Mesendoderm (in vitro differentiated cells): ENCODE measurements around the gene RBM19.
"Not testable (repeated sequence)": the region's sequence is repeated elsewhere in the genome, so short reads cannot be mapped to it uniquely, and the experiment has no call there.

ENCODE experiments used
- DNase-seq: peaks from one replicate; pipeline ENCODE4 v3.0.0; 2013
- H2AK5ac ChIP-seq: 2 replicates; pipeline ENCODE4 v1.6.1; 2013; ENCODE audit warnings: low read length, inconsistent platforms
- H2BK120ac ChIP-seq: 2 replicates; pipeline ENCODE4 v1.6.1; 2013; ENCODE audit warnings: low read depth, mild to moderate bottlenecking, low read length, moderate library complexity, mixed read lengths
- H2BK15ac ChIP-seq: replicated peaks from 2 replicates; pipeline ENCODE4 v1.6.1; 2013; ENCODE audit warnings: low read depth, mild to moderate bottlenecking, moderate library complexity
- H2BK5ac ChIP-seq: 2 replicates; pipeline ENCODE4 v1.6.1; 2013; ENCODE audit warnings: low read length, inconsistent platforms
- H3K18ac ChIP-seq: 2 replicates; pipeline ENCODE4 v1.6.1; 2013; ENCODE audit warnings: mild to moderate bottlenecking, low read length, mixed read lengths
- H3K23ac ChIP-seq: one replicate; pipeline ENCODE4 v1.6.1; 2013; ENCODE audit warnings: low read length
- H3K27ac ChIP-seq: 2 replicates; pipeline ENCODE4 v1.5.1; 2013; ENCODE audit warnings: low read depth, mild to moderate bottlenecking, inconsistent platforms, low read length, moderate library complexity
- H3K27me3 ChIP-seq: 2 replicates; pipeline ENCODE4 v1.6.1; 2013; ENCODE audit warnings: low read length, control low read depth, mild to moderate bottlenecking, inconsistent platforms; ENCODE audit not compliant: insufficient read depth, poor library complexity
- H3K36me3 ChIP-seq: 2 replicates; pipeline ENCODE4 v1.6.1; 2013; ENCODE audit warnings: low read length, inconsistent platforms; ENCODE audit not compliant: control insufficient read depth, insufficient read depth
- H3K4ac ChIP-seq: one replicate; pipeline ENCODE4 v1.6.1; 2013; ENCODE audit warnings: low read depth, mild to moderate bottlenecking, low read length, moderate library complexity
- H3K4me1 ChIP-seq: 2 replicates; pipeline ENCODE4 v1.6.1; 2013; ENCODE audit warnings: low read depth, low read length, inconsistent platforms; ENCODE audit not compliant: control insufficient read depth
- H3K4me2 ChIP-seq: 2 replicates; pipeline ENCODE4 v1.6.1; 2013; ENCODE audit warnings: low read length
- H3K4me3 ChIP-seq: 2 replicates; pipeline ENCODE4 v1.5.1; 2013; ENCODE audit warnings: mild to moderate bottlenecking, low read length
- H3K56ac ChIP-seq: one replicate; pipeline ENCODE4 v1.6.1; 2013; ENCODE audit warnings: low read length
- H3K79me1 ChIP-seq: 2 replicates; pipeline ENCODE4 v1.6.1; 2013; ENCODE audit warnings: low read length, inconsistent platforms
- H3K79me2 ChIP-seq: 2 replicates; pipeline ENCODE4 v1.6.1; 2013; ENCODE audit warnings: mild to moderate bottlenecking, low read length; ENCODE audit not compliant: control insufficient read depth, insufficient read depth
- H3K9ac ChIP-seq: 2 replicates; pipeline ENCODE4 v1.6.1; 2013; ENCODE audit warnings: low read length, inconsistent platforms
- H4K5ac ChIP-seq: one replicate; pipeline ENCODE4 v1.6.1; 2013; ENCODE audit warnings: low read length
- H4K8ac ChIP-seq: one replicate; pipeline ENCODE4 v1.6.1; 2013; ENCODE audit warnings: low read depth, mild to moderate bottlenecking, control low read depth, low read length, moderate library complexity
- whole genome bisulfite sequencing: extraction: QIAGEN DNeasy Blood & Tissue Kit; methylation state at CpG from one replicate; pipeline ENCODE4 v1.1.7; 2013; ENCODE audit warnings: low lambda C conversion rate, missing lambda C conversion rate; ENCODE audit not compliant: insufficient coverage; ENCODE audit errors: extremely low coverage; 5-methylcytosine and 5-hydroxymethylcytosine counted together

Gene RBM19

DNA sequence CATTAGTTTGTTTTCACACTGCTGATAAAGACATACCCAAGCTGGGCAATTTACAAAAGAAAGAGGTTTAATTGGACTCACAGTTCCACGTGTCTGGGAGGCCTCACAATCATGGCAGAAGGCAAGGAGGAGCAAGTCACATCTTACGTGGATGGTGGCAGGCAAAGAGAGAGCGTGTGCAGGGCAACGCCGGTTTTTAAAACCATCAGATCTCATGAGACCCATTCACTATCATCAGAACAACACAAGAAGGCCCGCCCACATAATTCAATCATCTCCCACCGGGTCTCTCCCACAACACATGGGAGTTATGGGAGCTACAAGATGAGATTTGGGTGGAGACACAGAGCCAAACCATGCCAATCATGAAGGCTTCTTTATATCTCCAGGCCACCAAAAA is 34.1 kb upstream of the RBM19 start:
- H3K36me3 ChIP-seq, H3K79me1 ChIP-seq, H2BK5ac ChIP-seq, H3K9ac ChIP-seq, DNase-seq, H3K4me3 ChIP-seq, H4K8ac ChIP-seq, H3K4me2 ChIP-seq, H2BK120ac ChIP-seq, H2BK15ac ChIP-seq, H3K79me2 ChIP-seq, H3K27ac ChIP-seq, H4K5ac ChIP-seq, H2AK5ac ChIP-seq, H3K56ac ChIP-seq, H3K4me1 ChIP-seq, H3K23ac ChIP-seq, H3K4ac ChIP-seq, H3K18ac ChIP-seq, H3K27me3 ChIP-seq: not testable (repeated sequence)
- no CpG with 5 or more reads among the region's 7 CpGs for WGBS

GRCh38 chr12:113997365-113997764 is 31.2 kb upstream of the RBM19 start:
- no peak overlapping the region for H2BK5ac ChIP-seq
- H3K27me3 ChIP-seq, result no peaks in the 10 kb centered on the region
- H3K79me1 ChIP-seq, result no peaks in the 10 kb centered on the region
- WGBS, result no CpG with 5 or more reads among the region's 3 CpGs
- H3K23ac ChIP-seq, result no peak overlapping the region
- no peak overlapping the region for H3K56ac ChIP-seq
- H3K4me2 ChIP-seq, result no peak overlapping the region
- no peak overlapping the region for H2AK5ac ChIP-seq
- no peaks in the 10 kb centered on the region for H3K4me1 ChIP-seq
- H3K4me3 ChIP-seq, result no peak overlapping the region
- H2BK120ac ChIP-seq, result no peak overlapping the region
- H3K4ac ChIP-seq, result no peak overlapping the region
- no peak overlapping the region for H4K8ac ChIP-seq
- H3K9ac ChIP-seq, result no peak overlapping the region
- no peak overlapping the region for H3K27ac ChIP-seq
- DNase-seq, result no peak
- H3K79me2 ChIP-seq, result no peaks in the 10 kb centered on the region
- H3K18ac ChIP-seq, result no peak overlapping the region
- no peak overlapping the region for H4K5ac ChIP-seq
- no peaks in the 10 kb centered on the region for H3K36me3 ChIP-seq
- no peak overlapping the region for H2BK15ac ChIP-seq

- Histone ChIP-seq H3K4ac (no peak overlapping the region), H2BK15ac (no peak overlapping the region)
Observed at GRCh38 chr12:113996026-113996425, 29.9 kb upstream of the RBM19 start.

GRCh38 chr12:113994051-113994450 is 27.9 kb upstream of the RBM19 start:
- Histone ChIP-seq H3K9ac (no peak overlapping the region), H2BK15ac (no peak overlapping the region), H3K4me2 (no peak overlapping the region), H3K18ac (no peak overlapping the region), H2BK5ac (no peak overlapping the region), H4K5ac (no peak overlapping the region), H3K27me3 (no peaks in the 10 kb centered on the region), H3K4ac (no peak overlapping the region), H4K8ac (no peak overlapping the region), H3K23ac (no peak overlapping the region), H3K36me3 (no peaks in the 10 kb centered on the region), H3K79me2 (no peaks in the 10 kb centered on the region), H3K4me1 (no peaks in the 10 kb centered on the region), H3K4me3 (no peak overlapping the region), H2BK120ac (no peak overlapping the region), H3K27ac (no peak overlapping the region), H2AK5ac (no peak overlapping the region), H3K56ac (no peak overlapping the region), H3K79me1 (no peaks in the 10 kb centered on the region)
- no peak for DNase-seq
- no CpG with 5 or more reads among the region's 3 CpGs for WGBS

More at GRCh38 chr12:113996026-113996425, 29.9 kb upstream of the RBM19 start:
- H3K23ac ChIP-seq, result no peak overlapping the region
- H4K5ac ChIP-seq, result no peak overlapping the region
- no peak overlapping the region for H3K9ac ChIP-seq
- no peak overlapping the region for H3K4me2 ChIP-seq
- no peaks in the 10 kb centered on the region for H3K79me2 ChIP-seq
- no peak overlapping the region for H3K27ac ChIP-seq
- H3K27me3 ChIP-seq, result no peaks in the 10 kb centered on the region
- H3K4me3 ChIP-seq, result no peak overlapping the region
- no peak overlapping the region for H2BK5ac ChIP-seq
- H3K18ac ChIP-seq, result no peak overlapping the region
- H2AK5ac ChIP-seq, result no peak overlapping the region
- H4K8ac ChIP-seq, result no peak overlapping the region
- H3K79me1 ChIP-seq, result no peaks in the 10 kb centered on the region
- no CpG with 5 or more reads among the region's 7 CpGs for WGBS
- H2BK120ac ChIP-seq, result no peak overlapping the region
- no peaks in the 10 kb centered on the region for H3K36me3 ChIP-seq
- H3K4me1 ChIP-seq, result no peaks in the 10 kb centered on the region
- H3K56ac ChIP-seq, result no peak overlapping the region
- DNase-seq, result peak; percentile 57

DNA sequence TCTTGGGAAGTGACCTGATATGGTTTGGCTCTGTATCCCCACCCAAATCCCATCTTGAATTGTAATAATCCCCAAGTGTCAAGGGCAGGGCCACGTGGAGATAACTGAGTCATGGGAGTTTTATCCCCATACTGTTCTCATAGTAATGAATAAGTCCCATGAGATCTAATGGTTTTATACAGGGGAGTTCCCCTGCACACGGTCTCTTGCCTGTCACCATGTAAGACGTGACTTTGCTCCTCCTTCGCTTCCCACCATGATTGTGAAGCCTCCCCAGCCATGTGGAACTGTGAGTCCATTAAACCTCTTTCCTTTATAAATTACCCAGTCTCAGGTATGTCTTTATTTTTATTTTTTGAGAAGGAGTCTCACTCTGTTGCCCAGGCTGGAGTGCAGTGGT is 26.6 kb upstream of the RBM19 start:
- H3K79me2 ChIP-seq, H3K9ac ChIP-seq, H3K4me2 ChIP-seq, H3K27me3 ChIP-seq, H3K4me3 ChIP-seq, H2BK120ac ChIP-seq, H3K79me1 ChIP-seq, DNase-seq, H2BK5ac ChIP-seq, H3K18ac ChIP-seq, H3K4me1 ChIP-seq, H4K5ac ChIP-seq, H4K8ac ChIP-seq, H2AK5ac ChIP-seq, H3K36me3 ChIP-seq, H3K4ac ChIP-seq, H3K23ac ChIP-seq, H3K56ac ChIP-seq, H3K27ac ChIP-seq, H2BK15ac ChIP-seq: not testable (repeated sequence)
- no CpG with 5 or more reads among the region's 4 CpGs for WGBS

GRCh38 chr12:113991224-113992044 is 25.3 kb upstream of the RBM19 start:
- Histone ChIP-seq H3K56ac (no peak overlapping the region), H2AK5ac (no peak overlapping the region), H3K79me1 (no peaks in the 10 kb centered on the region), H3K4me2 (no peak overlapping the region), H2BK120ac (no peak overlapping the region), H3K23ac (no peak overlapping the region), H4K8ac (no peak overlapping the region), H2BK15ac (no peak overlapping the region), H3K27me3 (no peaks in the 10 kb centered on the region), H4K5ac (no peak overlapping the region), H3K4me1 (no peaks in the 10 kb centered on the region), H3K9ac (no peak overlapping the region), H3K4me3 (no peak overlapping the region), H3K4ac (no peak overlapping the region), H3K18ac (no peak overlapping the region), H3K79me2 (no peaks in the 10 kb centered on the region), H3K36me3 (no peaks in the 10 kb centered on the region), H3K27ac (no peak overlapping the region), H2BK5ac (no peak overlapping the region)
- no CpG with 5 or more reads among the region's 6 CpGs for WGBS
- DNase-seq, result no peak
